ENCODE data around the gene MRPL17.

- no peak for TF ChIP-seq YY1 (IDR thresholded peaks at IDR 0.05; ENCODE audit: insufficient read depth, insufficient read length)
- TF ChIP-seq SUZ12 (IDR thresholded peaks at IDR 0.05; ENCODE audit: extremely low read depth, insufficient read depth, insufficient read length), result no peak
These were observed 15.3 kb downstream of the MRPL17 start for GRCh38 chr11:6667733-6668374.

All from NT2/D1 (cell line).